ENCODE measurements around the gene ABL2.

ABL2 gene

DNA sequence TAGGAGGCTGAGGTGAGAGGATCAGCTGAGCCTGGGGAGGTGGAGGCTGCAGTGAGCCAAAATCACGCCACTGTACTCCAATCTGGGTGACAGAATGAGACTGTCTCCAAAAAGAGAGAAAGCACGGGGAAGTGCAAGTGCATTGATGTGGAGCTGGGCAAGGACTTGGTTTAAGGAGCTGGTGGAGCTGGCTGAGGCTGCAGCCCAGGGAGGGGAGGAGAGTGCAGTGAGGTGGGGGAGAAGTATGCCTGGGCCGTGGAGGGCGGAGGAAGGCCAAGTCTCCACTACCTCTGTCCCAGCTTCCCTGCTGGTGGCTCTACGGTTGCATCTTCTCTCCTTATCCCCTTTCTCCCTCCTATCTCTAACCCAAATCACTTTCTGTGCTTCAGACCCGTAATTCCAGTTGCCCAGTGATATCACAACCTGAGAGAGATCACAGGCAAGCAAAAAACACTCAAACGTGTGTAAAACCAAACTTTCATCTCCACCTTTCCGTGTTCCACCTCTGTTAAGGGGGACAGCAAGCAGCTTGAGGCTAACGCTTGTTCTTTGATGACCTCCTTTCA, 136.5 kb downstream of the ABL2 start:
- no peak for DNase-seq (ENCODE audit: insufficient read length, low spot score)
- FAIRE-seq = no peak
- TF ChIP-seq PAX5 (IDR thresholded peaks at IDR 0.05; ENCODE audit: insufficient read depth, low read length, severe bottlenecking) = no peak
- TF ChIP-seq POU2F2 (IDR thresholded peaks at IDR 0.05; ENCODE audit: low read depth, low read length) = no peak
- no peak for TF ChIP-seq TAF1 (IDR thresholded peaks at IDR 0.05; ENCODE audit: low read depth, low read length)
- TF ChIP-seq POLR2A (IDR thresholded peaks at IDR 0.05; ENCODE audit: low read depth, low read length) = no peak
- no peak for TF ChIP-seq POLR2AphosphoS5 (IDR thresholded peaks at IDR 0.05; ENCODE audit: low read depth, low read length)
- TF ChIP-seq SPI1 (IDR thresholded peaks at IDR 0.05; ENCODE audit: low read depth, low read length) = no peak

DNA sequence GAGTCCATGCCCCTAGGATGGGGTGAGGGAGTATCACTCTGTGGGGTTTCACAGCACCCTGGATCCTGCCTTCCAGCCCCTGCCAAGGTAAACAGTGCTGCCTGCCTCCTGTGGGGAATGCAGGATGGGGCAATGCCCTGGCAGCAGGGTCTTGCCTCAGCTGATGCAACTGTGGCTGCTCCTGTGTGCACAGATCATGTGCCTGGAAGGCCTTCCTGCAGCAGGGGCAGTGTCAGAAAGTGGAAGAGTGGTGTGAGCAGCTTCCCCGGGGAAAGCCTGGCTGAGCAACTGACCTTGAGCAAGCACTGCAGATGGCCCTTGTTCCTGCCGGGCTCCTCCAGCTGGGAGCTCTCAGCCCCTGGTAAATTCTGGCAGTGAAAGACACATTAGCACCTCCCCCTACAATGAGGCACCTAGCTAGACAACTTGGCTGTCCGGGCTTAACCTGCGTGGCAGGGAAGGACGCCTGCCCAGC, 137.7 kb downstream of the ABL2 start:
- FAIRE-seq (no peak), DNase-seq (ENCODE audit: insufficient read length, low spot score) (no peak)
- no peak for TF ChIP-seq TAF1 (IDR thresholded peaks at IDR 0.05; ENCODE audit: low read depth, low read length)
- TF ChIP-seq POLR2A (IDR thresholded peaks at IDR 0.05; ENCODE audit: low read depth, low read length) = no peak
- TF ChIP-seq SPI1 (IDR thresholded peaks at IDR 0.05; ENCODE audit: low read depth, low read length) = no peak
- no peak for TF ChIP-seq POU2F2 (IDR thresholded peaks at IDR 0.05; ENCODE audit: low read depth, low read length)
- no peak for TF ChIP-seq PAX5 (IDR thresholded peaks at IDR 0.05; ENCODE audit: insufficient read depth, low read length, severe bottlenecking)
- no peak for TF ChIP-seq POLR2AphosphoS5 (IDR thresholded peaks at IDR 0.05; ENCODE audit: low read depth, low read length)

GRCh38 chr1:179090923-179091322, 138.6 kb downstream of the ABL2 start:
- DNase-seq (ENCODE audit: insufficient read length, low spot score) (no peak), FAIRE-seq (no peak)
- TF ChIP-seq PAX5 (IDR thresholded peaks at IDR 0.05; ENCODE audit: insufficient read depth, low read length, severe bottlenecking) = no peak
- no peak for TF ChIP-seq TAF1 (IDR thresholded peaks at IDR 0.05; ENCODE audit: low read depth, low read length)
- no peak for TF ChIP-seq SPI1 (IDR thresholded peaks at IDR 0.05; ENCODE audit: low read depth, low read length)
- TF ChIP-seq POLR2A (IDR thresholded peaks at IDR 0.05; ENCODE audit: low read depth, low read length) = no peak

DNA sequence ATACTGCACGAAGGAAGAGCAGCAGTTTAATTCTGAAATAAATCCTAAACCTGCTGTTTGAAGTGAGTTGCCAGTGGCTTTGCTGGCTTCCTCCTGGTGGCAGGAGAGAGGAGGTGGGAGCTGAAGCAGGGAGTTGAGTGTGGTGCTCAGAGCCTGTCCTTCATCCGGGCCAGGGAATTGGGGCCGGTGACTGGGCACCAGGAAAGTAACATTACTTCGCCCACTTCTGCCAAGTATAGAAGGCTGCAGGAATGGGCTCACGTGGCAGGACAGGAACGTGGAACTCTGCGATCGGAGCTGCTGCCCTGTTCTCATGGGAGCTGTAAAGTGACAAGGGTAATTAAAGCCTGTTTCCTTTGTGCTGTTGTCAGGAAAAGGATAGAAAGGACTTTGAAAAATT, 139.0 kb downstream of the ABL2 start:
- no peak for FAIRE-seq
- no peak for TF ChIP-seq POU2F2 (IDR thresholded peaks at IDR 0.05; ENCODE audit: low read depth, low read length)
- TF ChIP-seq SPI1 (IDR thresholded peaks at IDR 0.05; ENCODE audit: low read depth, low read length) = no peak
- no peak for TF ChIP-seq POLR2A (IDR thresholded peaks at IDR 0.05; ENCODE audit: low read depth, low read length)
- TF ChIP-seq TAF1 (IDR thresholded peaks at IDR 0.05; ENCODE audit: low read depth, low read length) = no peak
- TF ChIP-seq POLR2AphosphoS5 (IDR thresholded peaks at IDR 0.05; ENCODE audit: low read depth, low read length) = no peak
- no peak for TF ChIP-seq PAX5 (IDR thresholded peaks at IDR 0.05; ENCODE audit: insufficient read depth, low read length, severe bottlenecking)
- DNase-seq (ENCODE audit: insufficient read length, low spot score) = no peak

- DNase-seq (ENCODE audit: insufficient read length, low spot score) (no peak), FAIRE-seq (no peak)
- TF ChIP-seq POLR2A (IDR thresholded peaks at IDR 0.05; ENCODE audit: low read depth, low read length) (no peak), POU2F2 (IDR thresholded peaks at IDR 0.05; ENCODE audit: low read depth, low read length) (no peak), SPI1 (IDR thresholded peaks at IDR 0.05; ENCODE audit: low read depth, low read length) (no peak), PAX5 (IDR thresholded peaks at IDR 0.05; ENCODE audit: insufficient read depth, low read length, severe bottlenecking) (no peak), TAF1 (IDR thresholded peaks at IDR 0.05; ENCODE audit: low read depth, low read length) (no peak), POLR2AphosphoS5 (IDR thresholded peaks at IDR 0.05; ENCODE audit: low read depth, low read length) (no peak)
Measured at GRCh38 chr1:179089827-179090482, 139.5 kb downstream of the ABL2 start.

DNA sequence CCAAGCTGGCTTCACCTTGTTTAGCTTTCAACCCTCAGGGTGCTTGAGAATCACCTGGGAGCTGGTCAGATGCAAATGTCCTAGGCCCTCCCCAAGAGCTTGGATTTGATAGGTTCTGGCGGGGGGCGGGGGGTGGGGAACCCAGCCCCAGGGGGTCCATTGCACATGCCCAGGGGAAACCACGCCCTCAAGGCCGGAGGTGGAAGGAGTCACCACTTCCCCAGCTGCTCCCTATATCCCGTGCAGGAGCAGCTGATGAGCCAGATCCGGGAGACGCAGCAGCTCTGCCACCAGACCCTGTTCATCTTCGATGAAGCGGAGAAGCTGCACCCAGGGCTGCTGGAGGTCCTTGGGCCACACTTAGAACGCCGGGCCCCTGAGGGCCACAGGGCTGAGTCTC, 141.8 kb downstream of the ABL2 start:
- TF ChIP-seq POLR2AphosphoS5 (IDR thresholded peaks at IDR 0.05; ENCODE audit: low read depth, low read length) (no peak), POLR2A (IDR thresholded peaks at IDR 0.05; ENCODE audit: low read depth, low read length) (no peak), PAX5 (IDR thresholded peaks at IDR 0.05; ENCODE audit: insufficient read depth, low read length, severe bottlenecking) (no peak), TAF1 (IDR thresholded peaks at IDR 0.05; ENCODE audit: low read depth, low read length) (no peak), SPI1 (IDR thresholded peaks at IDR 0.05; ENCODE audit: low read depth, low read length) (no peak), POU2F2 (IDR thresholded peaks at IDR 0.05; ENCODE audit: low read depth, low read length) (no peak)
- DNase-seq (ENCODE audit: insufficient read length, low spot score) (no peak), FAIRE-seq (no peak)

DNA sequence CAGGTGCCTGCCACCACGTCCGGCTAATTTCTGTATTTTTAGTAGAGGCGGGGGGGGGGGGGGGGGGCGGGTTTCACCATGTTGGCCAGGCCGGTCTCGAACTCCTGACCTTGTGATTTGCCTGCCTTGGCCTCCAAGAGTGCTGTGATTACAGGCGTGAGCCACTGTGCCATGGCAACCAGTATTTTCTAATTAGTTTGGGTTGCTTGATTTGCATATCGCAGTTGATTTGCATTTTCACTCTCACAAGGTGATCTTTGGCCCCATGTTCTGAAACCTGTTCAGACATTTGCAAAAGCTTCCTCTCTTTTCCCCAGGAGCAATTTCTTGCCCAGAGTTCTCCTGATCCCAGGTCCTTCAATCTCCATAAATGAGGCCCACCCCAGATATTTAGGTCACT, 145.9 kb downstream of the ABL2 start:
- peak; percentile 50 for FAIRE-seq
- DNase-seq (ENCODE audit: insufficient read length, low spot score) = no peak
- TF ChIP-seq POLR2A (IDR thresholded peaks at IDR 0.05; ENCODE audit: low read depth, low read length) = no peak
- no peak for TF ChIP-seq SPI1 (IDR thresholded peaks at IDR 0.05; ENCODE audit: low read depth, low read length)
- TF ChIP-seq POU2F2 (IDR thresholded peaks at IDR 0.05; ENCODE audit: low read depth, low read length) = peak; percentile 96
- TF ChIP-seq POLR2AphosphoS5 (IDR thresholded peaks at IDR 0.05; ENCODE audit: low read depth, low read length) = no peak
- no peak for TF ChIP-seq PAX5 (IDR thresholded peaks at IDR 0.05; ENCODE audit: insufficient read depth, low read length, severe bottlenecking)

- TF ChIP-seq POLR2AphosphoS5 (IDR thresholded peaks at IDR 0.05; ENCODE audit: low read depth, low read length) (0 out of 2 replicates have a peak, but pooled peaks have one; percentile 20), POLR2A (IDR thresholded peaks at IDR 0.05; ENCODE audit: low read depth, low read length) (peak; percentile 38; the same call in 1 of the 2 replicates), SPI1 (IDR thresholded peaks at IDR 0.05; ENCODE audit: low read depth, low read length) (no peak; the same call in 1 of the 2 replicates), POU2F2 (IDR thresholded peaks at IDR 0.05; ENCODE audit: low read depth, low read length) (peak; percentile 27; the same call in 1 of the 2 replicates)
- FAIRE-seq = peak; percentile 40
- DNase-seq (ENCODE audit: insufficient read length, low spot score) = no peak
Measured at GRCh38 chr1:179082999-179083335, 146.5 kb downstream of the ABL2 start.

DNA sequence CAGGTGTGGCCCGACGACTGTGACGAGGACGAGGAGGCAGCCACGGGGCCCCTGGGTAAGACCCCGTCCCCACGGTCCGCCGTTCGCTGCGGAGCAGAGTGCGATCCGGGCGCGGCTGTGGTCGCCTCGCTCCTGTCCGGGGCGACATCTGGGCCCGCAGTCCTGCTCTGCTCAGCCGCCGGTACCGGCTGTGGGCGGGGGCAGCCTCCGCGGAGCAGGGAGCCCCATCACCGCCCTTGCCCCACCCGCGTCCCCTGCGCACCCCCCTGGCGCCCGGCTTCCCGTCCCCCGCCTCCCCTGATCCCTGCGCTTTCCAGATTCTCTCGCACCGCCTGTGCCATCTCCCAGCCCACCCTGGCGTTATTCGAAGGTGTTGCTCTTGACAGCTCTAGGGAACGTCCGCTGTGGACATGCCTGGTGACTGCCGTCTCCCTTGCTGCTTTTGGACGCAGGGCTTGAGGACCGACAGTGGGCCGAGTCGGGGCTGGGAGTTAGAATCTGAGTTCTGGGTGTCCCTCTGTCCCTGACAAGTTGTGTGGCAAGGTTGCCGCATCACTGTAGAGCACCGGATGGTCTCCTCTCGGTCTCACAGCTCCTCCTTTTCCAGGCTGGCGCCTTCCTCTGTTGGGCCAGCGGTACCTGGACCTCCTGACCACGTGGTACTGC, 147.0 kb downstream of the ABL2 start:
- peak; percentile 47 for FAIRE-seq
- DNase-seq (ENCODE audit: insufficient read length, low spot score) = peak; percentile 41
- TF ChIP-seq POU2F2 (IDR thresholded peaks at IDR 0.05; ENCODE audit: low read depth, low read length) (no peak), POLR2AphosphoS5 (IDR thresholded peaks at IDR 0.05; ENCODE audit: low read depth, low read length) (no peak), TAF1 (IDR thresholded peaks at IDR 0.05; ENCODE audit: low read depth, low read length) (no peak), POLR2A (IDR thresholded peaks at IDR 0.05; ENCODE audit: low read depth, low read length) (no peak), PAX5 (IDR thresholded peaks at IDR 0.05; ENCODE audit: insufficient read depth, low read length, severe bottlenecking) (no peak), SPI1 (IDR thresholded peaks at IDR 0.05; ENCODE audit: low read depth, low read length) (no peak)

All from GM12891 (cell line).